HEK293 (cell line): Measurements from ENCODE around the gene PHACTR1.

Source experiments
- CTCF ChIP-seq: fragments of 450-650 bp; formaldehyde crosslinking; IDR thresholded peaks from 2 replicates; pipeline ENCODE4 v1.5.1; 2016; ENCODE audit warnings: missing biosample characterization, missing genetic modification characterization
- ZBTB8A ChIP-seq: fragments of 450-650 bp; formaldehyde crosslinking; IDR thresholded peaks from 2 replicates; pipeline ENCODE4 v1.5.1; 2016; ENCODE audit warnings: missing biosample characterization, missing genetic modification characterization
- ZNF148 ChIP-seq: fragments of 450-650 bp; formaldehyde crosslinking; IDR thresholded peaks from 2 replicates; pipeline ENCODE4 v1.5.0; 2017; ENCODE audit warnings: missing biosample characterization, missing genetic modification characterization, borderline replicate concordance
- ZNF184 ChIP-seq: fragments of 450-650 bp; IDR thresholded peaks from 2 replicates; pipeline ENCODE4 v1.5.1; 2018; ENCODE audit warnings: missing biosample characterization, mild to moderate bottlenecking, missing genetic modification characterization
- ZNF24 ChIP-seq: fragments of 450-650 bp; formaldehyde crosslinking; IDR thresholded peaks from 2 replicates; pipeline ENCODE4 v1.5.1; 2016; ENCODE audit warnings: missing biosample characterization, missing genetic modification characterization
- ZNF549 ChIP-seq: fragments of 450-650 bp; IDR thresholded peaks from 2 replicates; pipeline ENCODE4 v1.5.1; 2018; ENCODE audit warnings: missing biosample characterization, missing genetic modification characterization, mild to moderate bottlenecking, inconsistent platforms, moderate library complexity
- ZNF776 ChIP-seq: fragments of 450-650 bp; formaldehyde crosslinking; IDR thresholded peaks from 2 replicates; pipeline ENCODE4 v1.5.0; 2017; ENCODE audit warnings: missing biosample characterization, missing genetic modification characterization, borderline replicate concordance

- no peak for TF ChIP-seq ZNF776
- no peak for TF ChIP-seq ZNF24
- no peak for TF ChIP-seq ZNF549
- no peak for TF ChIP-seq CTCF (tag by site-specific recombination)
- TF ChIP-seq ZNF148 (tag by site-specific recombination), result no peak
- no peak for TF ChIP-seq ZNF184 (tag by site-specific recombination)
- no peak for TF ChIP-seq ZBTB8A
Observed at GRCh38 chr6:13267142-13267651, 550.6 kb downstream of the PHACTR1 start.
